ENCODE results near the gene NRXN3.

Gene NRXN3

DNA sequence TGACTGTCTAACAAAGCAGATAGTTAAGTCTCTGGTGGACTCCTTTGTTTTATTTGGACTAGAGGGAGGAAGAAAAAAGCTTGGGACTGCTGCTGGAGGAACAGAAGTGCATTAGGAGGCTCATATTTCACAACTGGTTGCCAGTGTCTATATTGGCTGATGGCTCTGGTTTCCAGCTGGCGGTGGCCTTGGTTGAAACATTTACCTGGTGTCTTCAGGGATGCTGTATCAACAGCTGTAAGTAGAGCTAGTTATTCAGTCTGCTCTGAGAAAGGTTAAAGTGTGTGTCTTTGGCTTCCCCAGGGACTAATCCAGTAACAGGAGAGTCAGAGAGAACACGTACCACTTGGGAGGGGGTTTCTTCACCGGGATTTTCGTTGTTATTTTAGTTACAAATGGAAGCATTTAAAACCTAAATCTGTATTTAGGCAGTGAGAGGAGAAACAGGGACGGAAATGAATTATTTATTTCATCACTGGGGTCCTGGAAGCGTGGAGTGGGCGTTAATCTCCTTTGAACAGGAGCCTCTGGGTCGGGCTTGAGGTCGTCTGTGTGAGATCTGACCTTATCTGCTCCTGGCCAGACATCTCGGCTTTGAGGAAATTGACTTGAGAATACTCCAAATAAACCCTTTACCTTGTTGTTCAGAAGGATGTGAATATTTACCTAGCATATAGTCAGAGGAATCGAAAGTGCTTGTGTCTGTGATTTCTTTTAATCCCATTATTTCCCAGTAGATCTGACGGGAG lies 149.9 kb downstream of the NRXN3 start:
- DNase-seq: no peak

DNA sequence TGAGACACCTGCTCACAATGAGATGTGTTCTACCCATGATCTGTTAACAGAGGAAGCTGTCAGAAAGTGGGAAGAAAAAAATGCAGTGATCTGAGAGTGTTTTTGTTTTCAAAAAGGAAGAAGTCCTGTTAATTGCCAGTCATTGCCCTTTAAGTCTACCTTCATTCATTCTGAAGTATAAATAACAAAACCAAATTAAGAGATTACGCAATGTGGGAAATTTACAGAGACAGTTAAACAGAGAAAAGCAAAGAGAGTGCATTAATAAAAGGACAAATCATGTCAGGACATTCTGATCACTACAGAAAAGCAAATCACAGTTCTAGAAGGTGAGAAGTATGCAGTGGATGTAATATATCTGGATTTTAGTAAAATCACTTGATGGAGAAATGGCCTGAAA lies 154.2 kb downstream of the NRXN3 start:
- no peak for DNase-seq

GRCh38 chr14:78325911-78326310 lies 155.7 kb downstream of the NRXN3 start:
- DNase-seq: no peak

DNA sequence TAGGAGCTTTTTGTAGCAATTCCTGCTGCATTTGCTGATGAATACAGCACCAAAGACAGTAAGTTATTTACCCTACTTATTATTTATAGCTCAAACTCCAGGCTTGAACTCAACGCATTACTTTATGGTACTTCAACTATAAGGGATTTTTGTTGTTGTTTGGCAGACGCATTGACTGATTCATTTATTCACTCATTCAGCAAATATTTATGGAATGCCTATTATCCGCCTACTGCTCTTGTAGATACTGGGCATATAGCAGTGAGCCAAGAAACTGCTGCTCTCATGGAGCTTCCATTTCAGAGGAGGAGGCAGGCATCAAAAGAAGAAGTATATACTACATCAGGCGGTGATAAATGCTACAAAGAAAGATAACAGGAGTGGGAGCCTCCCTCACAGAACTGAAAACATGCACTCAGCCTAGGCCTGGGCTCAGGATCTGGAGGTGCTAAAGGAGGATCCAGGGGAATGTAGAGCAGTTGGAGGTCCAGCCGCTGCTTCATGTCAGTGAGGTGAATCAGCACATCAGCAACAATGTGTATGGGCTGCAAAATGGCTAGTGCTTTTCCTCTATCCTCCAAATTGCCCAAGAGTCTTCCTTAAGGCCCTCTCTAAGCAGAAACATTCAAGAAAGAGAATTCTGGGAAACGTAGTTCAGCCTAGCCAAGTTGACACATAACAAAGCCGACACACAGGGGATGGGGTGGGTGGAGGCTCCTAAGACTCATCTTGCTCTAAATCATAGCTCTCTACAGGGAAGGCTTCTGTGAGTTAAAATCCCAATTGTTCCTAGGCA lies 157.5 kb downstream of the NRXN3 start:
- peak in 1 of 58 donors; percentile 1 for DNase-seq

GRCh38 chr14:78329371-78329770 lies 159.2 kb downstream of the NRXN3 start:
- no peak for DNase-seq

GRCh38 chr14:78335531-78335930 lies 165.4 kb downstream of the NRXN3 start:
- no peak for DNase-seq

DNA sequence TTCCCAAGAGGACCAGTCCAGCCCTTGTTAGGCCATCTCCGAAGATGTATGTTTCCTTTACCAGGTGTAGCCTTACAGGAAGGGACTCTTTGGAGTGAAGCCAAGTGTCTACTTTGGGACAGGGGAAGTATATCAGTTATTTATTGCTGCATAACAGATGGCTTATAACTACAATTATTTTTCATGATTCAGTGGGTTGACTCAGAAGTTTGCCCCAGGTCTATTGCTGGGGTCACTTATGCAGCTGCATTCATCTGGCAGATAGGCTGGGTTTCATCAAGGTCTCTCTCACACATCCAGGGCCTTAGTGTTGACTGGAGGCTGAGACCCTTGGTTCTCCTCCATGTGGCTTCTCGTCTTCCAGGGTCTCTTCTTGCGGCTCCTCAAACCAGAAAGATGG lies 170.1 kb downstream of the NRXN3 start:
- DNase-seq: no peak

- no peak for DNase-seq
Measured at GRCh38 chr14:78341827-78342389, 171.7 kb downstream of the NRXN3 start.

GRCh38 chr14:78342879-78343278 lies 172.7 kb downstream of the NRXN3 start:
- DNase-seq: no peak

DNA sequence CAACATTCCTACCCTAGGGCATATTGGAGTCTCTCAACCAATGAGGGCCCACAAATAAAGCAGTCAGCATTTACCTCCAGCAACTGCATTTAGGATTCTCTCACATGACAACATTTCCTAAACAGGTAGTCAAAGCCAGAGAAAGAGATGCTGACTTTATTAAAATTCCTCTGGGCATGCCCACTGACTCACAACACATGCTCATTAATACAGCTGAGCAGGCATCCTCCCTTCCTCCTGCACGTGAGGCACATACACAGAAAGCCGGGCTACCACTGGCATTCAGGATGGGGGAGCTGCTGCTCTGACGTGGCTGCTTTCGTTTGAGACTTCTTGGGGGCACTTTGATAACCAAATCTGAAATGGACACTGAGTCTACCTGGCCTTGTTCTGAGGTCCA lies 174.1 kb downstream of the NRXN3 start:
- no peak for DNase-seq

DNA sequence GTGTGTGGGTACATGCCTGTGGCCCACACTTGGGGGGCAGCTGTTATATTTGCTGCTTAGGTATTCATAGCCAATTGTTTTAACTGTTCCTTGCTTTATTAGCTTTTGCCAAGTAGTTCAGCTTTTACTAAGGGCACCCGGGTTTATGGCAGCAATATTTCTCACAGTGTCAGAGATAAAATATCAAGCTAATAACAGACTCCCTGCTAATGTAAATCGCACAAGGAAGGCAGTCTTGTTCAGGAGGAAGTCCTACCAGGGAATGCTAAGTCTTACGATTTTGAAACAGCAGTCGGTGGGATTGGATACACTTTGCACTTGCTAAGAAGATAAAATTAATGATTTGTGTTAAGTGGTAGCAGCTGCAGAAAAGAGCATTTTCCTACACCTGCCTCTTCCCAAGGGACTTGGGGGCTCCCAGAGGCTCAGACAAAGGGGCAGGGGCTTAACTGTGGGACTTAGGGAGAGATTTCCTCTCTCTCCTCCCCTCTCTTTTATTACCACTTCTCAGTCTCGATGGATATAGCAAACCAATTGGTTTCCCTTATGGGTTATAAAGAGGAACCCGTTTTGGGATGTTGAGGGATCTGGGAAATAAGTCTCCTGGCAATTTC lies 175.1 kb downstream of the NRXN3 start:
- no peak for DNase-seq

DNA sequence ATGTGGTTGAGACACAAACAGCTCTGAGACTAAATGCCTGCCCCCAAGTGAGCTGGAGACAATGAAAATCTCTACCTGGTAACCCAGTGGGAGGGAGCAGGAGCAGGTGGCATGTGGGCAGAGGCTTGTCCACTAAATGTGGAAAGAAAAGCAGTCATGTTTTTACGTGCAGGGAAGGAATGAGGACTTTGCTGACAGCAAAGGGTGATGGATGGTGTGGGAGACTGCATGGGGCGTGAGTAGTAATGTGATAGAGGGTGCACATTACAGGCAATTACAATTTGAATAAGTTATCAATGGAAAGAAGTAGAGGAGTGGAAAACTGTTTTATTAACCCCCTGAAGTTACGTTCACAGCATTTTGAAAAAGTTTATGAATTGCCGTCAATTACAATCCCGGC lies 176.6 kb downstream of the NRXN3 start:
- no peak for DNase-seq

DNA sequence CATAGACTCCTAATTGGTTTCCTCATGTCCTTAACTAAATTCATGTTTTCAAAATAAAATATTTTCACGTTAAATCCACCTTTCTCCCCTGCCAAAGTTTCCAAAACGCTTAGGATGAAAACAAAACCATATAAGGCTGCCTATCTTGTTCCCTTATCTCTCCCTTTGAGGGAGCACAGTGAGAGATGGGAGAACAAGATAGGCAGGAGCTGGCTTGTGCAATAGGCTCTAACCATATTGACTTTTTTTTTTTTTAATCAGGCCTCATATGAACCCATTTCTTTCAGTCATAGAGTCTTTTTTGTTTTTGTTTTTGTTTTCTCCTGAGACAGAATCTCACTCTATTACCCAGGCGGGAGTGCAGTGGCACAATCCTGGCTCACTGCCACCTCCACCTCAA lies 184.9 kb downstream of the NRXN3 start:
- peak in 1 of 58 donors; percentile 7 for DNase-seq

DNA sequence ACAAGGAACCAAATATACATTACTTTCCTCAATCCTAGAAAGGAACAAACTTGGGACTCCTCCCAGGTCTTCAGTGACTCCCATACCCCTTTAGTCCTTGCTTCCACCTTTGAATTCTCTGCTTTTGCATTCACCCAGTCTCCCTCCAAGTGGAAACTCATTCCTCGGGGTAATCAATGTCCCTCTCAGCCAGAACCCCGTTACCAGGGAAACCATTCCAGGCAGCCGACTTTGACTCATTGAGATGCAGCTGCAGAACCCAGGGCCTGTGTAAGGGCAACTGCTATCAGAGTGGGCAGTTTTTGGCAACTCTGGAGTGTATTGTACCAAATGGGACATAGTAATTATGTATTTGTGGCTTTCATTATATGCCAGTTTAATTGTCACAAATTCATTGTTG lies 186.2 kb downstream of the NRXN3 start:
- DNase-seq: peak in 40 of 58 donors; percentile 1 to 58 (median 17)

DNA sequence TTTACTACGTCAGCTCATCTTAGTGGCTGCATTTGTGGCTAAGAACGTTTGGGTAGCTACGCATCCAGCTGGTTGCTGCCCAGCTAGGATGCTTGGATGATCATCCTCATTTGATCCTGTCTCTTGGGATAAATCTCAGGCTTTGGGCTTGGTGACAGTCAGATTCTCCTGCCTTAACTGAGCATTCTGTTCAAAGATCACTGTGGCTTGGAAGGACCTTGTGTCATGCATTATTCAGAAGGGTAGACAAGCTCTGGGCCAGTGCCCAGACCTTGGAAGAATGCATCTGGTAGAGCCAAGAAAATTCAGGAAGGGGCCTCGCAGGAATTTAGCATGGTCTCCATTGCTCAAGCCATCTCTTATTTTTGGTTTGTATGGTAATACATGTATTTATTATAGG lies 188.4 kb downstream of the NRXN3 start:
- peak in 34 of 58 donors; percentile 1 to 64 (median 14) for DNase-seq

- no peak for DNase-seq
Measured at GRCh38 chr14:78359581-78359980, 189.4 kb downstream of the NRXN3 start.

DNA sequence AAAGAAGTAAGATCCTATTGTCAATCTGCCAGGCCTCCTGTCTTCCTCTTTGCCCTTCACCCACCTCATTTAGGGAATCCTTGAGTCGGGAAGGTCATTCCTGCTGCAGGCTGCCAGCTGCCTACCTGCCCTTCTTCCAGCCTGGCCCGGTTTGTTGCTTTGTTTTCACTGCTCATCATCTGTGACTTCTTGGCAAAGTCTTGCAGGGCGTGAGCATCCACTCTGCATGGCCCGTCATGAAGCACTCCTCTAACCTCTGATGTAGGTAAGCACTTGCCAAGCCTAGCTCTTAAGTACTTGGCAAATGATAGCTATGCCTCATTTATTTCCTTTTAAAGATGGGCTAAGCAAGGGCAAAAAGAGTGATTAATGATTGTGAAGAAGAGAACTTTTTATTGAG lies 192.8 kb downstream of the NRXN3 start:
- no peak for DNase-seq

- no peak for DNase-seq
Measured at GRCh38 chr14:78367355-78367754, 197.2 kb downstream of the NRXN3 start.

DNA sequence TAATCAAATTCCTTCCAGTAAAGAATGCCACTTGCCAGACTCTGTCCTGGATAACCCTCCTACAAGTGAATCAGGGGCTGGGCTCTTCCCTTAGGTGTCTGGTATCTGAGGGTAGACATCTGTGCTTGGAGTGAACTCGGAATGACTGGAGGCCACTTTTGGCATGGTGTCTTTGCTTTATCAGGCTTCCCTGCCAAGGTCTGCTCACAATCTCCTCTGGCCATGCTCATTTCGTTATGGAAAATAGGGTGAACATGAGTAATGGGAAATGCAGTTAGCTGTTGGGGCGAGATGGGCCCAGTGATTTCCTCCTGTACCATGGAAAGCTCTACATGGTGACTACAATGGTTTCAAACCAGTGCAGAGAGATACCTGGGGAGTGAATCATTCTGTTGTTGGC lies 212.9 kb downstream of the NRXN3 start:
- no peak for DNase-seq

DNA sequence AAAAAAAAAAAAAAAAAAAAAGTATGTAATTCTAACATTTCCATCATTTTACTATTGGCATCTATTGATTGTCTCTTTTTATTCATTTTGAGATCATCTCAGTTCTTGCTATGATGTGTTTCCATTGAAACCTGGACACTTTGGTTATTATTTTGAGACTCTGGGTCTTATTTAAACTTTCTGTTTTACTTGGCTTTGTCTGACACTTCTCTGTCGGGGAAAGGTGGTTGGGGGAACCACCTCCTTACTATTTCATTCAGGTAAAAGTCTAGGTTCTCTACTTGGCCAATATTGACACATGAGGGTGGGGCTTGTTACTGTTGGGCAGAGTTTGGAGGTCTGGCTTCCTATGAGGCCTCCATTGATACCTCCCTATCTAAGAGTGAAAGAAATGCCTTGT lies 228.0 kb downstream of the NRXN3 start:
- no peak for DNase-seq

GRCh38 chr14:78399316-78399889 lies 229.2 kb downstream of the NRXN3 start:
- no peak for DNase-seq

GRCh38 chr14:78401866-78402265 lies 231.7 kb downstream of the NRXN3 start:
- DNase-seq: no peak

Measured in anterior cingulate cortex (tissue), 58 donors.